ENCODE results near the gene ZNF554.
A peak's percentile ranks its signal among the peaks of the same experiment; 100 is the strongest.
"Not testable (repeated sequence)": the region's sequence is repeated elsewhere in the genome, so short reads cannot be mapped to it uniquely, and the experiment has no call there.

ZNF554 gene

GRCh38 chr19:2837430-2837829 is 17.8 kb downstream of the ZNF554 start:
- no peak for DNase-seq

GRCh38 chr19:2840794-2841791 is 21.4 kb downstream of the ZNF554 start, which contains the start of gene ZNF555:
ZNF555 (plus strand) TSS chr19:2841475; CDS start chr19:2841573, 98 bp downstream.
- peak; percentile 94 for DNase-seq

- DNase-seq = no peak
These were observed 22.3 kb downstream of the ZNF554 start for GRCh38 chr19:2841855-2842574.

- no peak for DNase-seq
These were observed 25.4 kb downstream of the ZNF554 start for GRCh38 chr19:2845107-2845506.

GRCh38 chr19:2846180-2846894 is 26.7 kb downstream of the ZNF554 start:
- DNase-seq = no peak

GRCh38 chr19:2847507-2847906 is 27.8 kb downstream of the ZNF554 start:
- no peak for DNase-seq

- DNase-seq = no peak
These were observed 28.9 kb downstream of the ZNF554 start for GRCh38 chr19:2848616-2849015.

GRCh38 chr19:2850256-2850925 is 30.7 kb downstream of the ZNF554 start:
- DNase-seq = no peak

GRCh38 chr19:2852598-2852997 is 32.9 kb downstream of the ZNF554 start:
- no peak for DNase-seq

GRCh38 chr19:2853015-2853606 is 33.4 kb downstream of the ZNF554 start:
- DNase-seq = no peak

- no peak for DNase-seq
These were observed 35.2 kb downstream of the ZNF554 start for GRCh38 chr19:2854849-2855248.

- no peak for DNase-seq
These were observed 36.9 kb downstream of the ZNF554 start for GRCh38 chr19:2856457-2857050.

GRCh38 chr19:2858864-2859263 is 39.2 kb downstream of the ZNF554 start:
- no peak for DNase-seq

- no peak for DNase-seq
These were observed 44.1 kb downstream of the ZNF554 start for GRCh38 chr19:2863816-2864215.

GRCh38 chr19:2865334-2866100 is 45.8 kb downstream of the ZNF554 start:
- DNase-seq = no peak

GRCh38 chr19:2866495-2867024 is 46.9 kb downstream of the ZNF554 start:
- DNase-seq = no peak

GRCh38 chr19:2867025-2867991 is 47.6 kb downstream of the ZNF554 start, which contains the start of gene ZNF556:
ZNF556 (plus strand) TSS chr19:2867335; CDS start chr19:2867422, 87 bp downstream.
- no peak for DNase-seq

- DNase-seq = no peak
These were observed 50.0 kb downstream of the ZNF554 start for GRCh38 chr19:2869618-2870017.

GRCh38 chr19:2872175-2872574 is 52.5 kb downstream of the ZNF554 start:
- DNase-seq = not testable (repeated sequence)
